Eye (tissue), 1 donor: ENCODE results near the gene ACP5.
"Not testable (repeated sequence)": the region's sequence is repeated elsewhere in the genome, so short reads cannot be mapped to it uniquely, and the experiment has no call there.

Source experiments
- DNase-seq: peaks from one replicate; pipeline ENCODE4 v3.0.0-alpha.2; 2015

The ACP5 gene

DNA sequence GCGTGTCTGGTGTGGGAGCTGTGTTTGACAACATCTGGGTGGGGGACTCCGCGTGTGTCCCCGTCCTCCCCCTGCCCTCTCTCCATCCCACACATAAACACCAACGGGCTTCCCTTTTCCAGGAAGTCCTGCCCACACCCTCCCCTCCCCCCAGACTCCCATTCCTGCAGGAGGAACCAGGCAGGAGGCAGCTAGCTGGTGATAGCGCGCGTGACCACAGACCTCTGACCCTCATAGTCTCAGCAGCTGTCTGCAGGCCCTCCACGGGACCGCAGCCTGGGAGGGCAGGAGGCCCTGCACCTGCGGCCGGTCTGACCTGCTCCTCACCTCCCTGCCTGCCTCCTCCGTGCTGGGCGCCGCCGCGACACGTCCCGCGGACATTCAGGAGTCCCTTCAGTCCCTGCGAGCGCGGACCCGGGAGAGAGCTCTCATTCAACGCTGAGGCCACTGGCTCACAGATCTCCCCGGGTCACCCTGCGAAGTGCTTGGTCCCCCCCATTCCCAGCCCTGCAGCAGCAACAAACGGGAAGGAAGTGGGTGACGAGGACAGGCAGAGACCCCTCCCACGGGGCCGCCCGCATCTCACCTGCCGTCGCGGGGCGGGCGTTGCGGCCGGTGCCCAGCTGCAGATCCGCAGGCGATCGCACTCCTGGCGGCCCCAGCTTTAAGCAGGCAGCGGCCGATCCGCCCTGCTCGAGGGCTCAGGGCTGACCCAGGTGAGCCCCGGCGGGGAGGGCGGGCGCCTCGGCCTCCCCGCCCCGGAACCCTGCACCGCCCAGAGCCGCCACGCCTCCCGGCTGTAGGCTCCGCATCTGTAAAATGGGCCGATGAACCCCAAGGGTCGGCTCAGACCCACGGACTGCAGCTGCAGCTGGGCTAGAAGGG is 1.1 kb upstream of the ACP5 start:
- peak; percentile 66 for DNase-seq

DNA sequence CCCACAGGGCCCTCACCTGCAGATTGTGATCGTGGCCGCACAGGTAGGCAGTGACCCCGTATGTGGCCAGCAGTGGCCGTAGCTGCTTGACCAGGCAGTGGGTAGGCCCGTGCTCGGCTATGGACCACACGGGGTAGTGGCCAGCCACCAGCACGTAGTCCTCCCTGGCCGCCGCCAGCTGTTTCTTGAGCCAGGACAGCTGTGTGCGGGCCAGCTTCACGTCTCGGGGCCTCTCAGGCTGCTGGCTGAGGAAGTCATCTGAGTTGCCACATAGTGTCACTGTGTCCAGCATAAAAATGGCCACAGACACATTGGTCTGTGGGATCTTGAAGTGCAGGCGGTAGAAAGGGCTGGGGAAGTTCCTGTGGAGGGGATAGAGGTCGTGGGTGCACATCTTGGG is 1.2 kb downstream of the ACP5 start:
- DNase-seq: no peak

DNA sequence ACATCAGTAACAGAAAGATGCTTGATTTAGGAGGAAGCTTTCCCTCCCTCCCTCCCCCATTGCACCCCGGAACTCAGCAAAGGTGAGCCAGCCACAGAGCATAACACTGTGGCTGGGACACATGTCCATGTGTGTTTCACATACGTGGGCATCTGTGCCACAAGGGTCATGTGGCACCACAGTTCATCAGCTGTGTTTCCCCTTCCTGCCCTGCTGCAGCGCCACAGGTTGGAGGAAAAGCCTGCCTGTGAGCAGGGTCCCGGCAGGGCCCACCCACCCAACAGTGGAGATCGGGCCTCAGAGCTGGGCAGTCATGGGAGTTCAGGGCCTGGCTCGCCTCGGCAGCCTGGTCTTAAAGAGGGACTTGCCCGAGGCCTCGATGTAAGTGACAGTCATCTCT is 2.8 kb downstream of the ACP5 start:
- DNase-seq: no peak

DNA sequence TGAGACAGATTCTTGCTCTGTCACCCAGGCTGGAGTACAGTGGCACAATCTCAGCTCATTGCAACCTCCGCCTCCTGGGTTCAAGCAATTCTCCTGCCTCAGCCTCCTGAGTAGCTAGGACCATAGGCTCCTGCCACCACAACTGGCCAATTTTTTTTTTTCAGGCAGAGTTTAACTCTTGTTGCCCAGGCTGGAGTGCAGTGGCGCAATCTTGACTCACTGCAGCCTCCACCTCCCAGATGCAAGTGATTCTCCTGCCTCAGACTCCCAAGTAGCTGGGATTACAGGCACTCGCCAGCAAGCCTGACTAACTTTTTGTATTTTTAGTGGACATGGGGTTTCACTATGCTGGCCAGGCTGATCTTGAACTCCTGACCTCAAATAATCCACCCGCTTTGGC is 3.7 kb downstream of the ACP5 start:
- DNase-seq: not testable (repeated sequence)

DNA sequence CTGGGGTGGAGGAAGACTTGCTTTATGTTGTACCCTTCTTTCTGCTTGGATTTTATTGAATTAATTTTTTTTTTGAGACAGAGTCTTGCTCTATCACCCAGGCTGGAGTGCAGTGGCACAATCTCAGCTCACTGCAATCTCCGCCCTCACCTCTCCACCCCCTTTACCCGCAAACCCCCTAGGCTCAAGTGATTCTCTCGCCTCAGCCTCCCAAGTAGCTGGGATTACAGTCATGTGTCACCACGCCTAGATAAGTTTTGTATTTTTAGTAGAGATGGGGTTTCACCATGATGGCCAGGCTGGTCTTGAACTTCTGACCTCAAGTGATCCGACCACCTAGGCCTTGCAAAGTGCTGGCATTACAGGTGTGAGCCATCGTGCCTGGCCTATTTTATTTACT is 4.1 kb downstream of the ACP5 start:
- not testable (repeated sequence) for DNase-seq

DNA sequence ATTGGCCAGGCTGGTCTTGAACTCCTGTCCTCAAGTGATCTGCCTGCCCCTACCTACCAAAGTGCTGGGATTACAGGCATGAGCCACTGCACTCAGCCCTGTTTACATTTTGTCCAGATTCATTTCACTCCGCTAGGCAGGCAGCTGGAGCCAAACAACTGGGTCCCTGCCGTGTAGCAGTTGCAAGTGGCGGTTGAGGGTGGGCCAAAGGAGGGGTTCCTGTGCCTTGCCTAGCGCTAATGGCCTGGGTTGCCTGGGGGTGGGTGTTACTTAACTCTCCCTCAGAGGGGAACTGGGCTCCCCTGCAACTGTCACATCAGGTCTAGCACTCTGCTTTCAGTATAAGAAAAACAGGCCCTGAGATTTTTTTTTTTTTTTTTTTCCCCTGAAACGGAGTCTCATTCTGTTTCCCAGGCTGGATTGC is 7.4 kb downstream of the ACP5 start:
- peak; percentile 79 for DNase-seq

DNA sequence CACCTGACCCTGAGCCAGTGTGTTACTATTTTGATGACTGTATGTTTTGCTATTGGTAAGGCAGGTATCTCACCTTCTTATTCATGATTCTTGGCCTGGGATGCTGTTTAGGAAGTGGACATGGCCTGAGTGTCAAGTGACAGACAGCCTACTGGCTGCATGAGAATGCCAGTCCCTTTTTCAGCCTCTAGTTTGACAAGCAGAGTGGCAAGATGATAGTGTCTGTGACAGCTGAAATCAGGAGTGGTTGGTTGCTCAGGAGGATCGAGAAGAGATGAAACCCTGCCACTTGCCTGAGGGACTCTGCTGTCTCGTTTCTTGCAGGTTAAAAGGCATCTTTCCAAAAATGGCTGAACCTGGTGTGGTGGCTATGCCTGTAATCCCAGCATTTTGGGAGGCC is 11.3 kb downstream of the ACP5 start:
- no peak for DNase-seq

DNA sequence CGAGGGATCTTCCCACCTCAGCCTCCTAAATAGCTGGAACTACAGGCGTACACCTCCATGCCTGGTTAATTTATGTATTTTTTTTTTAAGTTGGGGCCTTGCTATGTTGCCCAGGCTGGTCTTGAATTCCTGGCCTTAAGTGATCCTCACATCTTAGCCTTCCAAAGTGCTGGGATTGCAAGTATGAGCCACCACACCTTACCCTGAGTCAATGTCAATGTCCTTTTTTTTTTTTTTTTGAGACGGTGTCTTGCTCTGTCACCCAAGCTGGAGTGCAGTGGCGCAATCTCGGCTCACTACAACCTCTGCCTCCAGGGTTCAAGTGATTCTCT is 11.8 kb downstream of the ACP5 start:
- DNase-seq: not testable (repeated sequence)

DNA sequence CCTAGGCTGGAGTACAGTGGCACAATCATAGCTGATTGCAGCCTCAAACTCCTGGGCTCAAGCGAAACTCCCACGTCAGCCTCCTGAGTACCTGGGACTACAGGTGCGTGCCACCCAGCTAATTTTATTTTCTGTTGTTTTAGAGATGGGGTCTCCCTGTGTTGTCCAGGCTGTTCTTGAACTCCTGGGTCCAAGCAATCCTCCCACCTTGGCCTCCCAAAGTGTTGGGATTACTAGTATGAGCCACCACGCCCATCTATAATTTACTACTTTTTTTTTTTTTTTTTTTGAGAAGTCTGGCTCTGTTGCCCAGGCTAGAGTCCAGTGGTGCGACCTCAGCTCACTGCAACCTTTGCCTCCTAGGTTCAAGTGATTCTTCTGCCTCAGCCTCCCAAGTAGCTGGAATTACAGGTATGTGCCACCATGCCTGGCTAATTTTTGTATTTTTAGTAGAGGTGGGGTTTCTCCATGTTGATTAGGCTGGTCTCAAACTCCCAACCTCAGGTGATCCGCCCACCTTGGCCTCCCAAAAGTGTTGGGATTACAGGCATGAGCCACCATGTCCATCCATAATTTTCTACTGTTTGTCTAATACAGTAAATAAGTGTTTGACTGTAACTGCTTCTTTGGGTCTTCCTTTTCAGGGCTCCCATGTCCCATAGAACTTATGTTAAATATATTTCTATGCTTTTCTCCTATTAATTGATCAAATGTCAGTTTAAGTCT is 13.2 kb downstream of the ACP5 start:
- not testable (repeated sequence) for DNase-seq

DNA sequence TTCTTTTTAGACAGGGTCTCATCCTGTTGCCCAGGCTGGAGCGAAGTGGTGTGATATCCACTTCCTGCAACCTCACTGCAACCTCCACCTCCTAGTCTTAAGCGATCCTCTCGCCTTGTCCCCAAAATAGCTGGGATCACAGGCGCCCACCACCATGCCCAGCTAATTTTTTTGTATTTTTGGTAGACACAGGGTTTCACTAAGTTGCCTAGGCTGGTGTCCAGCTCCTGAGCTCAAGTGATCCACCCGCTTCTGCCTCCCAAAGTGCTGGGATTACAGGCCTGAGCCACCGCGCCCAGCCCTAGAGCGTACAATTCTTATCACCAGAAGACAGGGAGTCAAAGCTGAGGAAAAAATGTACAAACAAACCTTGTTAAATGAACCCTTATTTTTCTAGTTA is 13.9 kb downstream of the ACP5 start:
- DNase-seq: no peak

DNA sequence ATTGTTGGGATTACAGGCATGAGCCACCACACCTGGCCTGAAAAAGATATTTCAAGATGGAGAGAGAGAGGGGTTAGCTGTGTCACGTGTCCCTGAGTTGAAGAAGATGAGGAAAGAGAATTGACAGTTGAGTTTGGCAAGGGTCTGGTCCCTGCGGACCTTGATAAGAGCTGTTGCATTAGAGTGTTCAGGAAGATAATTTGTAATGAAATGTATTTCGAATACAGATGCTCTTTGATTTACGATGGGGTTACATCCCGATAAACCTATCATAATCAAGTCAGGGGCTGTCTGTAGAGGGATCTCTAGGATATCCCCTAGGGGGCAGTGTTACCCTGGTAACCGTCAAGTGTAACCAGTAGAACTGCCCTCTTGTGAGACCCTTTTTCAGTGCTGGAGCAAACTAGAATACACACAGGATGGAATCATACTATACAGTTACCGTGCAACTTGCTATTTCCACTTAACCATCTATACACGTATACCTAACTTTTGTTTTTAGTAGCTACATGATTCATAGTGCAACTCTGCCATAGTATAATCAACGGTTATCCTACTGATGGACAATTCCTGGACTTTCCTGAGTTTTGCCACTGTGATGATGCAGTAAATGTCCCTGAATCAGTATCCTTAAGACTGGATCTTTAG is 16.9 kb downstream of the ACP5 start:
- DNase-seq: peak; percentile 87

DNA sequence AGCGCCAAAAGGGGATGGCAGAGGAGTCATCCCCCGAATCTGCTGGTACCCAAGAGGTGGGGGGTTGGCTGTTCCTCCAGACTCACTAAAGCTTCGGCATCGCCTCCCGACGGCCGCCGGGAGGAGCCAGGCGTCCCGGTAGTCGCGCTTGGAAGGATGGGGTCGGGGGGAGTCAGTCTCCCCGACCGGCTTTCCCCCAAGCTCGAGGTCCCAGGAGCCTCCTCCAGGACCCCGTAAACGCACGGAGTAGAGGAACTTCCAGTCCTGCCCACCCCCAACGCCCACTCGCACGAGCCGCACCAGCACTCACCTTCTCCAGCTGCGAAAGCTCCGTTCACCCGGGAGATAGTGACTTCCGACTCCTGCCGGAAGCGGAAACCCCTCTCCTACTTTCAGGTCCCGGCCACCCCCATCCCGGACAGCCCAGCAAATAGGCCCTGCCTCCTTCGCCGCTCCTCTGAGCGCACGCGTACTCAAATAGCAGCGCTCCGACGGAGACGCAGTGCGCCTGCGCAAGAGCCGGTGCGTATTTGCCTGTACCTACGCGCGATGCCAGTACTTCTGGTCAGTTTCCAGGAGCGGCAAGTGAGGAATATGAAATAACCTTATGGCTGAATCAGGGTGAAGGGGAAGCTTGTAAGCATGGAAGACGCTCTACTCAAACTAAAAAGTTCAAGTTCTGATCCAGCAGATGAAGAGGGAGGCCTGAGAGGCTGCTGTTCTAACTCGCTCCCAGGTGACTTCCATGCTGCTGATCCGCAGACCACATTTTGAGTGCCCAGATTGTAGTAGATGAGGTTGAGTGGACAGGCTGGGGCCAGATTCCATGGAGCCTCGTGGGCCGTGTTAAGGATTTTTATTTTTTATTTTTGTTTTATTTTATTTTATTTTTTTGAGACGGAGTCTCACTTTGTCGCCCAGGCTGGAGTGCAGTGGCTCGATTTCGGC is 18.3 kb downstream of the ACP5 start, which contains the start of gene ELOF1:
ELOF1 (minus strand) TSS at position 350 of the 948 bp plus-strand sequence. CDS start 4,883 bp downstream, outside the sequence.
- peak; percentile 99 for DNase-seq

DNA sequence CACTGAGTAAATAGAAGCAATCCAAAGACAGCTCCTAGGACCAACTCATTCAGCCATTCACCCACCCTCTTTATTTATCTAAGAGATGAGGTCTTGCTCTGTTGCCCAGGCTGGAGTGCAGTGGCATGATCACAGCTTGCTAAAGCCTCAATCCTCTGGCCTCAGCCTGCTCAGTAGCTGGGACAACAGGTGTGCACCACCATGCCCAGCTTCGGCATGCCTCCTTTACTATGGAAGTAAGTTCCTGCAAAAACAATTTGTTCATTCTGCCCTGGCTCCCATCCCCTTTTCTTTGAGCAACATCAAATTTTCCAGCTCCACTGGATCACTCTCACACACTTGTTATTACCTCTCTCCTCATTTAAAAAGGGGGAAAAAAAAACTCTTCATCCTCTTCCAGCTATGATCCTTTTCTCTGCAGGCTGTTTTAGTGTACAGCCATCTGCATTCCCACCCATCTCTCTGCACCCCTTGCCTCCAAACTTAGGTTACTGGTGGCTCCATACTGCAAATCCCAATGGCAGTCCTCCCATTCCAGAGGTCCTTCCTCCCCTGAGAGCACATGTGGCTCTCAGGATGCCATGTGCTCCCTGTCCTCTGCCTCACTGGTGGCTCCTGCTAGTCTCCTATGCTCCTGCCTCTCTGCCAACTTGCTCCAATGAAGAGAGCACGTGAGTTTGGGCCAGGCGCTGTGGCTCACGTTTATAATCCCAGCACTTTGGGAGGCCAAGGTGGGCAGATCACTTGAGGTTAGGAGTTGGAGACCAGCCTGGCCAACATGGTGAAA is 20.6 kb downstream of the ACP5 start:
- no peak for DNase-seq

DNA sequence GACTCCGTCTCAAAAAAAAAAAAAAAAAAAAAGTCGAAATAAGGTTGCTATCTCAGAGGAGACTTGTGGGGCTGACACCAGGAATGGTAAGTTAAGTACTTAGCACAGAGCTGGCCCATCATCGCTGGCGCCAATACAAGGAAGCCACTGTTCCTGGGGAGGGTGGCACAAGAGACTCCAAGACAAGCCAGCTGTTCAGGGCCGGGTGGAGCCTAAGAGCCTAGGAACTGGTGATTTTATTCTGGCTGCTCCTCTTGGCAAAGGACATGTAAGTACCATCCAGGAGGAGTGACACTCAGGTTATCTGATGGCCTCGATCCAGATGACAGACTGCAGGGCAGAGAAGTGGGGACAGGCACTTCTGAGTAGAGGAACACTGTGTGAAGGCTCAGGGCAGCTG is 22.2 kb downstream of the ACP5 start:
- no peak for DNase-seq

DNA sequence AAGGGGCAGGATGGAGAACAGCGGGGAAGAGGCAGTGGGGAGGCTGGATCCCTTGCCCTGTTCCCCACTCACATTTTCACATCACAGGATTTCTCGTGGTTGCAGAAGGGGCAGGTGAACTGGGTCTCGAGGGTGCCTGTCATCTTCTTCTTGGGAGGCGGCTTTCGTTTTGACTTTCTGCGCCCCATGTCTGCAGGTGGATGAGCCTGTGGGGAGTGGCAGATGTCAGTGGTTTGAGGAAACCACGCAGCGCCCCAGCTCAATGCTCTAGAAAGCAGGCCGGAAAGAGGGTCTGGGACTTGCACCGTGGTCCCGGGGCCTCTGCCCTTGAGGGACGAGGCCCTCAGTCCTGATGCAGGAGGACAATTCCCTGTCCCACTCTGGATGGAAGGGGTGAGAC is 23.3 kb downstream of the ACP5 start:
- no peak for DNase-seq

DNA sequence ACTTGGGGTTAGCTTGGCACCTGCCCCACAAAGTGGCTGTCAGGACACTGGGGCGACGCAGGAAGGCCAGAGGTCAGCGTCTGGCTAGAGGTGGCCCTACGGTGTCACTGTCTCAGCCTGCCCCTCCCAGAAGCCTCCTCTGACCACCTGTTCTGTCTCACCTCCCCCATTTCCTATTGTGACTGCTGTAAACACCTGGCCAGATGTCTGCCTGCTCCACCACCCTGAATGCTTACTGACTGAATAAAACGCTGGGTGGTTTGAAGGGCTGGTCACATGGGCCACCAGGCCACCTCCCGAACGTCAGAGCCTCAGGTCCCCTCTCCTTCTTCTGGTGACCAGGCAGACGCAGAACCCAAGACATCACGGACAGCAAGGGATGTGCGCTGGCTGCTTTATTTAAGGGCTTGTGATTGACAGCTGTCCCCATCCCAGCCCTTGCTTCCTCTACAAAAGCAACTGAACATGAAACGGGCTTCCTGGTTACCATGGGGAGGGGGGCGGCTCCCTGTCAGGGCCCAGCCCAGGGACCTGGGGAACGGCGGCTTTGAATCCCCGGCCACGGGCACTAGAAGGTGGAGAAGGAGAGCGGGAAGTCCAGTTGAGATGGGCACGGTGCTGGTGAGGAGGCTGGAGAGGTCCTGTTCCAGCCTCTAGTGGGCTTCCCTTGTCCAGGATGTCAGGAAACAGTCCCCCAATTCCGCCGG is 24.6 kb downstream of the ACP5 start:
- no peak for DNase-seq

DNA sequence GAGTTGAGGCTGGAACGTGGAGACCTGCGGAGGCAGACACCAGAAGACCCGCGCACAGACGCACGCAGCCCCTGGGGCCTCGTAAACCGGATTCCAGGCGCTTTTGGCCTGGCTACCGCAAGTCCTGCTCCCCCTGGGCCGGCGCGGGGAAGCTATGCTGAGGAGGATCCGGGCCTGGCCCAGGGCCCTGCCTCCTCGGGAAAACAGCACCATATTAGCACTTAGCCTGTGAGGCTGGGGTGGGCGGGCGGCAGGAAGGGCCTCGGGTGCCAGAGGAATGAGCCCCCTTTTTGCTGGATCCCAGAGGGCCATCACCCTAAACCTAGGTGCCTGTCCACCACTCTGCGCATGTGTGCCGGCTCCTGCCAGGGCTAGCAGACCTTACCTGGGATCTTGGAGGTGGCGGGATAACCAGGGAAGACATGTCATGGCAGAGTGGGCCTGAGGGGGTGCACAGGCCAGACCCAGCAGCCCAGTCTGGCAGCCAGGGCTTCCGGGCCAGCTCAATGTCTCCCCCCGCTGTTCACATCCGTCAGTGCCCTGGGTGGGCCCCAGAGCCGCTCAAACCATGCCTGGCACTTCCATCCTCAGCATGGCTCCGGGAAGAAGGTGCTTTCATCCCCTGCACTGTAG is 25.7 kb downstream of the ACP5 start:
- no peak for DNase-seq

DNA sequence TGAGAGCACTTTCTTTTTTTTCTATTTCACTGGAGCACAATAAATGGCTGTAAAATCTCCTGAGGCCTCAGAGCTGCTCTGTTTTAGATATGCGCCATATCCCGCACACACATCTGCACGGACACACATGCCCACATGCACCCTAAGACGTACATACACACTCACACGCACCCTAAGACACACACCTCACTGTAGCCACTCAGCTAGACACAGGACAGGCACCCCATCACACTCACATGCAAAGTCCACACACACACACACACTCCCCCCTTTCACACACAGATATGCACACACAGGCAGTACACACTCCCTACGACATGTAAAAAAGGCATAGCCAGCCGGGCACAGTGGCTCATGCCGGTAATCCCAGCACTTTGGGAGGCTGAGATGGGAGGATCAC is 27.2 kb downstream of the ACP5 start:
- no peak for DNase-seq

DNA sequence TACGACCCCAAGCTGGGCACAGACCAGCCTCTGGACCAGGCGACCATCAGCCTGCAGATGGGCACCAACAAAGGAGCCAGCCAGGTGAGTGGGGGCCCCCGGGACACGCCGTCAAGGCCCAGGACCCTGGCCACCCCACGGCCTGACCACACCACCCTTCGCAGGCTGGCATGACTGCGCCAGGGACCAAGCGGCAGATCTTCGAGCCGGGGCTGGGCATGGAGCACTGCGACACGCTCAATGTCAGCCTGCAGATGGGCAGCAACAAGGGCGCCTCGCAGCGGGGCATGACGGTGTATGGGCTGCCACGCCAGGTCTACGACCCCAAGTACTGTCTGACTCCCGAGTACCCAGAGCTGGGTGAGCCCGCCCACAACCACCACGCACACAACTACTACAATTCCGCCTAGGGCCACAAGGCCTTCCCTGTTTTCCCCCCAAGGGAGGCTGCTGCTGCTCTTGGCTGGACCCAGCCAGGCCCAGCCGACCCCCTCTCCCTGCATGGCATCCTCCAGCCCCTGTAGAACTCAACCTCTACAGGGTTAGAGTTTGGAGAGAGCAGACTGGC is 28.0 kb downstream of the ACP5 start:
- DNase-seq: no peak
